IMR-90 (cell line): Measurements from ENCODE around the gene ARF6. TPM values are rescaled to one million over a fixed set of nuclear protein-coding genes. Genes with fewer than 3 reads are reported as not detected.

Experiments
- ATAC-seq: fragments of 200-7000 bp; cut with Tn5 transposase; 2 replicates; pipeline ENCODE4 v1.9.1; 2020; ENCODE audit warnings: low read depth, mild to moderate bottlenecking, moderate library complexity
- BruUV-seq: library from RNA; stranded (reverse); fragments of 400-500 nt; replicated peaks from 2 replicates; lab custom pipeline; 2021; lab: Mats Ljungman, UMichigan
- CTCF ChIA-PET: fragments of 300-600 bp; formaldehyde crosslinking; extraction: SDS; loops from one replicate; lab custom pipeline; 2021; ENCODE audit warnings: antibody characterized with exemption; lab: Yijun Ruan, JAX
- POLR2A ChIA-PET: fragments of 300-600 bp; sonication (Branson Sonifier 250); formaldehyde crosslinking; loops from one replicate; lab custom pipeline; 2022; ENCODE audit warnings: antibody characterized with exemption; ENCODE audit not compliant: unreplicated experiment; lab: Charles Lee
- DNase-seq: peaks from one replicate; pipeline ENCODE4 v3.0.0; 2013
- H2AFZ ChIP-seq: replicated peaks from 2 replicates; pipeline ENCODE3; 2013; ENCODE audit warnings: low read length, mild to moderate bottlenecking; ENCODE audit not compliant: poor library complexity
- H2AK5ac ChIP-seq: 2 replicates; pipeline ENCODE4 v1.6.1; 2013; ENCODE audit warnings: low read depth, low read length, inconsistent platforms
- H2AK9ac ChIP-seq: replicated peaks from 2 replicates; pipeline ENCODE3; 2013; ENCODE audit warnings: mild to moderate bottlenecking, low read depth, low read length, moderate library complexity; ENCODE audit not compliant: poor library complexity
- H2BK120ac ChIP-seq: 2 replicates; pipeline ENCODE4 v1.6.1; 2013; ENCODE audit warnings: low read depth, low read length, inconsistent platforms
- H2BK15ac ChIP-seq: 3 replicates; pipeline ENCODE4 v1.6.1; 2013; ENCODE audit warnings: low read depth, low read length, inconsistent platforms
- H2BK20ac ChIP-seq: 2 replicates; pipeline ENCODE4 v1.6.1; 2013; ENCODE audit warnings: low read depth, mild to moderate bottlenecking, inconsistent platforms, low read length, moderate library complexity
- H2BK5ac ChIP-seq: 2 replicates; pipeline ENCODE4 v1.6.1; 2013; ENCODE audit warnings: mild to moderate bottlenecking, low read depth, low read length, inconsistent platforms; ENCODE audit not compliant: poor library complexity, severe bottlenecking
- H3K14ac ChIP-seq: replicated peaks from 2 replicates; pipeline ENCODE4 v1.6.1; 2013; ENCODE audit warnings: low read depth, low read length, inconsistent platforms
- H3K18ac ChIP-seq: 2 replicates; pipeline ENCODE4 v1.6.1; 2013; ENCODE audit warnings: low read depth, low read length, control low read depth
- H3K23ac ChIP-seq: 2 replicates; pipeline ENCODE4 v1.6.1; 2013; ENCODE audit warnings: low read depth, low read length, inconsistent platforms
- H3K27ac ChIP-seq: 2 replicates; pipeline ENCODE4 v1.5.1; 2013; ENCODE audit warnings: mild to moderate bottlenecking, control low read depth, low read length; ENCODE audit not compliant: insufficient read depth
- H3K27me3 ChIP-seq: 2 replicates; pipeline ENCODE4 v1.6.1; 2013; ENCODE audit warnings: low read length; ENCODE audit not compliant: control insufficient read depth, insufficient read depth
- H3K36me3 ChIP-seq: 2 replicates; pipeline ENCODE4 v1.6.1; 2013; ENCODE audit warnings: low read length, mixed read lengths; ENCODE audit not compliant: control insufficient read depth, insufficient read depth
- H3K4ac ChIP-seq: 2 replicates; pipeline ENCODE4 v1.6.1; 2013; ENCODE audit warnings: low read depth, low read length, inconsistent platforms
- H3K4me1 ChIP-seq: 2 replicates; pipeline ENCODE4 v1.6.1; 2013; ENCODE audit warnings: low read length, mixed read lengths; ENCODE audit not compliant: control insufficient read depth, insufficient read depth
- H3K4me2 ChIP-seq: 2 replicates; pipeline ENCODE4 v1.6.1; 2013; ENCODE audit warnings: low read depth, mild to moderate bottlenecking, control low read depth, low read length, moderate library complexity
- H3K4me3 ChIP-seq: 2 replicates; pipeline ENCODE4 v1.5.1; 2013; ENCODE audit warnings: low read depth, mild to moderate bottlenecking, control low read depth, low read length, moderate library complexity; ENCODE audit not compliant: insufficient read depth
- H3K56ac ChIP-seq: 2 replicates; pipeline ENCODE4 v1.6.1; 2013; ENCODE audit warnings: low read length, inconsistent platforms; ENCODE audit not compliant: insufficient read depth; ENCODE audit errors: extremely low read depth
- H3K79me1 ChIP-seq, 2 experiments: 2 replicates each; pipeline ENCODE4 v1.6.1; 2013; ENCODE audit warnings: low read length in 2 of 2, inconsistent platforms in 1 of 2, low read depth in 1 of 2
- H3K9ac ChIP-seq: 2 replicates; pipeline ENCODE4 v1.6.1; 2013; ENCODE audit warnings: low read depth, low read length, control low read depth
- H3K9me1 ChIP-seq: 2 replicates; pipeline ENCODE4 v1.6.1; 2013; ENCODE audit warnings: low read length, inconsistent platforms; ENCODE audit not compliant: insufficient read depth
- H3K9me3 ChIP-seq: 2 replicates; pipeline ENCODE4 v1.6.1; 2013; ENCODE audit warnings: low read length; ENCODE audit not compliant: control insufficient read depth, insufficient read depth
- H4K20me1 ChIP-seq: 2 replicates; pipeline ENCODE4 v1.6.1; 2013; ENCODE audit warnings: low read length, inconsistent platforms; ENCODE audit not compliant: insufficient read depth
- H4K5ac ChIP-seq: 2 replicates; pipeline ENCODE4 v1.6.1; 2013; ENCODE audit warnings: mild to moderate bottlenecking, low read depth, low read length, control low read depth
- H4K8ac ChIP-seq, 2 experiments: 2 replicates each; pipeline ENCODE4 v1.6.1; 2013; ENCODE audit warnings: low read depth in 2 of 2, low read length in 2 of 2, control low read depth in 1 of 2, inconsistent platforms in 1 of 2
- H4K91ac ChIP-seq: 2 replicates; pipeline ENCODE4 v1.6.1; 2013; ENCODE audit warnings: low read depth, low read length, inconsistent platforms; ENCODE audit not compliant: insufficient read depth
- CEBPB ChIP-seq: IDR thresholded peaks from 2 replicates; pipeline ENCODE4 v1.6.1; 2012; ENCODE audit warnings: low read depth, low read length, improper control_type of control experiment
- CHD1 ChIP-seq: IDR thresholded peaks from 2 replicates; pipeline ENCODE4 v1.6.1; 2012; ENCODE audit warnings: low read depth, low read length, improper control_type of control experiment
- RAD21 ChIP-seq: IDR thresholded peaks from 2 replicates; pipeline ENCODE4 v1.6.1; 2012; ENCODE audit warnings: low read length, improper control_type of control experiment
- RFX5 ChIP-seq: IDR thresholded peaks from 2 replicates; pipeline ENCODE4 v1.8.0; 2012; ENCODE audit warnings: low read depth, mild to moderate bottlenecking, low read length, moderate library complexity
- whole genome bisulfite sequencing, 2 experiments: methylation state at CpG; one replicate each; pipeline versions ENCODE4 v1.1.5 to v1.1.7; 2013; ENCODE audit warnings: missing lambda C conversion rate in 2 of 2; ENCODE audit not compliant: insufficient read length in 1 of 2; ENCODE audit errors: extremely low coverage in 2 of 2; 5-methylcytosine and 5-hydroxymethylcytosine counted together
- dilution Hi-C: fragments of 300-500 bp; cut with HindIII; formaldehyde crosslinking; loops from one replicate; pipeline ENCODE4 v1.14.3; 2018; ENCODE audit warnings: low sequenced_read_pairs; ENCODE audit not compliant: unreplicated experiment
- in situ Hi-C: fragments of 300-500 bp; cut with MboI; formaldehyde crosslinking; loops from 3 replicates; pipeline ENCODE4 v1.14.3; 2019; ENCODE audit warnings: low sequenced_read_pairs, inconsistent platforms, mixed read lengths
- intact Hi-C: fragments of 100-400 bp; cut with micrococcal nuclease; formaldehyde crosslinking; loops from 2 replicates; pipeline ENCODE4 v1.10.0; 2022
- polyA plus RNA-seq, 3 experiments: library from polyadenylated mRNA; depleted of rRNA; stranded (reverse); fragments of >200 nt; gene quantifications; 2 replicates each; pipeline ENCODE4 v1.2.3, GENCODE V29; 2012; ENCODE audit warnings: low replicate concordance in 1 of 3
- total RNA-seq: library from RNA; depleted of rRNA; stranded (reverse); fragments of >200 nt; gene quantifications from 2 replicates; pipeline ENCODE4 v1.2.3, GENCODE V29; 2012

ARF6 gene
- total and polyA plus RNA-seq, 2 of the 4 experiments (the other 2 are of a cell fraction) = 32.1 to 40.1 TPM

DNA sequence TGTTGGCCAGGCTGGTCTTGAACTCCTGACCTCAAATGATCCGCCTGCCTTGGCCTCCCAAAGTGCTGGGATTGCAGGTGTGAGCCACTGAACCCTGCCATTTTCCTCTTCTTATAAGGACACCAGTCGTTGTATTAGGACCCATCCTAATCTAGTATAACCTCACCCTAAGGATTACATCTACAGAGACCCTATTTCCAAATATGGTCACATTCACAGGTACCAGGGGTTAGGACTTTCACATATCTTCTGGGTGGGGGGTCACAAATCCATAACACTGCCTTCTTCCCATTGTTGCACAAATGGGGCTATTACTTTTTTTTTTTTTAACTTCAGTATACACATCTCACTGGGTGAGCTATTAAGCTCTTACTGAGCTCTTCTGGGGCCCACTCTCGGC, 38.6 kb downstream of the ARF6 start:
- H3K4ac ChIP-seq = no peak overlapping the region
- H3K9ac ChIP-seq = no peak overlapping the region
- H2AFZ ChIP-seq = no peak overlapping the region
- in situ Hi-C loops (no loop called here), dilution Hi-C loops (no loop called here), intact Hi-C loops (no loop called here)
- no peak overlapping the region for H3K27ac ChIP-seq
- H3K14ac ChIP-seq = no peak overlapping the region
- H3K23ac ChIP-seq = no peak overlapping the region
- H3K4me1 ChIP-seq = peaks cover 6% of the 10 kb centered on the region; the same call in 1 of the 2 replicates
- H3K56ac ChIP-seq = no peak overlapping the region
- no peaks in the 10 kb centered on the region for H3K36me3 ChIP-seq
- no peak overlapping the region for H2BK120ac ChIP-seq
- no peak overlapping the region for H3K18ac ChIP-seq
- no peak overlapping the region for H2AK9ac ChIP-seq
- BruUV-seq = no TSS peak
- POLR2A ChIA-PET = no interaction called here
- H3K9me3 ChIP-seq = no peaks in the 10 kb centered on the region
- H3K4me3 ChIP-seq = no peak overlapping the region
- DNase-seq (no peak), ATAC-seq (no peak)
- H2BK5ac ChIP-seq = no peak overlapping the region
- no peak overlapping the region for H2AK5ac ChIP-seq
- WGBS, 2 experiments = 100% methylated on average over 1 of the region's 3 CpGs; no CpG with 5 or more reads in 1 of the 2 experiments
- H2BK20ac ChIP-seq = no peak overlapping the region
- H3K27me3 ChIP-seq = no peaks in the 10 kb centered on the region
- H4K91ac ChIP-seq = no peak overlapping the region
- CTCF ChIA-PET = no interaction called here
- H4K5ac ChIP-seq = no peak overlapping the region
- H2BK15ac ChIP-seq = no peak overlapping the region
- TF ChIP-seq CEBPB (no peak), RAD21 (no peak), CHD1 (no peak), RFX5 (no peak)
- H4K8ac ChIP-seq = no peak overlapping the region
- H3K9me1 ChIP-seq = no peaks in the 10 kb centered on the region; the same call in 1 of the 2 replicates
- no peaks in the 10 kb centered on the region for H4K20me1 ChIP-seq
- H3K4me2 ChIP-seq = no peak overlapping the region
- no peaks in the 10 kb centered on the region for H3K79me1 ChIP-seq
